H54 (cell line): ENCODE measurements around the gene RAB11FIP4.
"Not testable (repeated sequence)": the region's sequence is repeated elsewhere in the genome, so short reads cannot be mapped to it uniquely, and the experiment has no call there.

ENCODE experiments used
- DNase-seq: peaks from one replicate; pipeline ENCODE4 v3.0.0; 2011; ENCODE audit warnings: low spot score, mixed read lengths; ENCODE audit not compliant: insufficient read length
- FAIRE-seq: peaks from 3 replicates; lab custom pipeline; 2011; peaks lifted over from hg19 to GRCh38; lab: Jason Lieb, UNC
- POLR2A ChIP-seq: IDR thresholded peaks from 2 replicates; pipeline ENCODE4 v1.6.1; 2011; ENCODE audit warnings: low read depth, mild to moderate bottlenecking, low read length

RAB11FIP4 gene, protein sequence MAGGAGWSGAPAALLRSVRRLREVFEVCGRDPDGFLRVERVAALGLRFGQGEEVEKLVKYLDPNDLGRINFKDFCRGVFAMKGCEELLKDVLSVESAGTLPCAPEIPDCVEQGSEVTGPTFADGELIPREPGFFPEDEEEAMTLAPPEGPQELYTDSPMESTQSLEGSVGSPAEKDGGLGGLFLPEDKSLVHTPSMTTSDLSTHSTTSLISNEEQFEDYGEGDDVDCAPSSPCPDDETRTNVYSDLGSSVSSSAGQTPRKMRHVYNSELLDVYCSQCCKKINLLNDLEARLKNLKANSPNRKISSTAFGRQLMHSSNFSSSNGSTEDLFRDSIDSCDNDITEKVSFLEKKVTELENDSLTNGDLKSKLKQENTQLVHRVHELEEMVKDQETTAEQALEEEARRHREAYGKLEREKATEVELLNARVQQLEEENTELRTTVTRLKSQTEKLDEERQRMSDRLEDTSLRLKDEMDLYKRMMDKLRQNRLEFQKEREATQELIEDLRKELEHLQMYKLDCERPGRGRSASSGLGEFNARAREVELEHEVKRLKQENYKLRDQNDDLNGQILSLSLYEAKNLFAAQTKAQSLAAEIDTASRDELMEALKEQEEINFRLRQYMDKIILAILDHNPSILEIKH

DNA sequence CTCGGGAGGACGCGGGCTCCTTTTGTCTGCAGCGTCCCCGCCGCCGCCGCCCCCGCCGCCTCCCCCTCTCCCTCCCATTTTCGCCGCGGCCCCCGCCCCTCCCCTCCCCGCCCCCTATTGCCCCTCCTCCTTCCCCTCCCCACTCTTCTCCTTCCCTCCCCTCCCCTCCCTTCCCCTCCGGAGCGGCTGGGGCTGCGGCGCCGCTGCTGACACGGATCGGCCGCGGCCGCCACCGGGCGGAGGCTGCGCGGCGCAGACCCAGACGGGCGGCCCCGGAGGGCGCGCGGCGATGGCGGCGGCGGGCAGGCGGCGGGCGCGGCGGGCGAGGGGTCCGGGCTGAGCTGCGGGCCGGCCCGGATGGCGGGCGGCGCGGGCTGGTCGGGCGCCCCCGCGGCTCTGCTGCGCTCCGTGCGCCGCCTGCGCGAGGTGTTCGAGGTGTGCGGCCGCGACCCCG is at the start of gene RAB11FIP4:
Gene RAB11FIP4 (plus strand): TSS at position 180 of the 454 bp plus-strand sequence. CDS start 178 bp downstream, at position 358.
- DNase-seq = no peak
- no peak for FAIRE-seq
- no peak for TF ChIP-seq POLR2A

DNA sequence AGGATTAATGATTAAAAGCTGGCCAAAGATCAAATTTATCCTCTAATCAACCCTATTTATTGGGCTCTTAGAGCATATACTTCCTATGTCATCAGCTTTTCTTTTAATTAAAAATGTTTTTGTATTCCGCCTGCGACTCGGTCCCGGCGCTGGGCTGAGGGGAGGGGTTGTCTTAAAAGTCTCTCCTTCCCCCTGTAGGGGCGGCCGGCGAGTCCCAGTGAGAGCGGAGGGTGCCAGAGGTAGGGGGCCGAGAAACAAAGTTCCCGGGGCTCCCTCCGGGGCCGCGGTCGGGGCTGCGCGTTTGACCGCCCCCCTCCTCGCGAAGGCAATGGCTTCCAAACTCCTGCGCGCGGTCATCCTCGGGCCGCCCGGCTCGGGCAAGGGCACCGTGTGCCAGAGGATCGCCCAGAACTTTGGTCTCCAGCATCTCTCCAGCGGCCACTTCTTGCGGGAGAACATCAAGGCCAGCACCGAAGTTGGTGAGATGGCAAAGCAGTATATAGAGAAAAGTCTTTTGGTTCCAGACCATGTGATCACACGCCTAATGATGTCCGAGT is 46.2 kb upstream of the RAB11FIP4 start:
- not testable (repeated sequence) for DNase-seq, FAIRE-seq

- FAIRE-seq (no peak), DNase-seq (no peak)
- no peak for TF ChIP-seq POLR2A
Observed at GRCh38 chr17:31349454-31349853, 42.0 kb upstream of the RAB11FIP4 start.

- FAIRE-seq (no peak), DNase-seq (no peak)
- no peak for TF ChIP-seq POLR2A
Observed at GRCh38 chr17:31355935-31356334, 35.5 kb upstream of the RAB11FIP4 start.

- FAIRE-seq (no peak), DNase-seq (no peak)
- no peak for TF ChIP-seq POLR2A
Observed at GRCh38 chr17:31357091-31357490, 34.4 kb upstream of the RAB11FIP4 start.

GRCh38 chr17:31357839-31358394 is 33.6 kb upstream of the RAB11FIP4 start:
- FAIRE-seq (no peak), DNase-seq (no peak)

GRCh38 chr17:31364012-31364411 is 27.5 kb upstream of the RAB11FIP4 start:
- no peak for DNase-seq
- no peak for TF ChIP-seq POLR2A
- no peak for FAIRE-seq

More at GRCh38 chr17:31357839-31358394, 33.6 kb upstream of the RAB11FIP4 start:
- TF ChIP-seq POLR2A = no peak

DNA sequence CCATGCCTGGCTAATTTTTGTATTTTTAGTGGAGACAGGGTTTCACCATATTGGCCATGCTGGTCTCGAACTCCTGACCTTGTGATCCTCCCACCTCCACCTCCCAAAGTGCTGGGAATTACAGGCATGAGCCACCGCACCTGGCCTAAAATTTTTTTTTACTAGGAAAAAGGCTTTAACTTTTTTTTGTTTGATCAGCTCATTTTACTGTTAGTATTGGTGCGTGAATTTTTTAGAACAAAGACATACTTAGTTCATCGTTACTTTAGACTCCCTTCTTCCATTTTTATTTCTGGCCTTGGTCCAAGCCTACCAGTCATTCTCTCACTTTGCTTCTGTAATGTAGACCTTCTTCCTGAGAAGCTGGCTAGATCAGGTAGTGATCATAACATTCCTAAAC is 25.4 kb upstream of the RAB11FIP4 start:
- no peak for TF ChIP-seq POLR2A
- DNase-seq = no peak
- no peak for FAIRE-seq

DNA sequence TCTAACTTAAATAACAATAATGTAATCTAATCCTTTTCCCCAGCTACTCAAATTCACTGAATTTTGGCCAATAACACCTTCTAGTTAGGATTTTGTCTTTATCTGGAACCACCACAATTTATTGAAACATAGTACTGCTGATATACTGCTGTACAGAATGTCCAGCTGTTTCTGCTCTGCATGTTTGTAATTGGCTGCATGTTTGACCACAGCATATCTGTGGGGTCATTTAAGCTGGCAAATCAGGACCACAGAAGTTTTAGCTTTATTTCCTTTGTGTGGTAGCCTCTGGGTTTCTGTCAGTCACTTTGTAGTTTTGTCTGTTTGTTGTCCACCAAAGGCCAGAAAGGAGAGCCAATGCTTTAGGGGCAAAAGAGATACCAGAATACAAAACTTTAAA is 22.2 kb upstream of the RAB11FIP4 start:
- TF ChIP-seq POLR2A = no peak
- FAIRE-seq (no peak), DNase-seq (no peak)

GRCh38 chr17:31371511-31372097 is 19.9 kb upstream of the RAB11FIP4 start:
- no peak for TF ChIP-seq POLR2A
- no peak for FAIRE-seq
- DNase-seq = no peak

DNA sequence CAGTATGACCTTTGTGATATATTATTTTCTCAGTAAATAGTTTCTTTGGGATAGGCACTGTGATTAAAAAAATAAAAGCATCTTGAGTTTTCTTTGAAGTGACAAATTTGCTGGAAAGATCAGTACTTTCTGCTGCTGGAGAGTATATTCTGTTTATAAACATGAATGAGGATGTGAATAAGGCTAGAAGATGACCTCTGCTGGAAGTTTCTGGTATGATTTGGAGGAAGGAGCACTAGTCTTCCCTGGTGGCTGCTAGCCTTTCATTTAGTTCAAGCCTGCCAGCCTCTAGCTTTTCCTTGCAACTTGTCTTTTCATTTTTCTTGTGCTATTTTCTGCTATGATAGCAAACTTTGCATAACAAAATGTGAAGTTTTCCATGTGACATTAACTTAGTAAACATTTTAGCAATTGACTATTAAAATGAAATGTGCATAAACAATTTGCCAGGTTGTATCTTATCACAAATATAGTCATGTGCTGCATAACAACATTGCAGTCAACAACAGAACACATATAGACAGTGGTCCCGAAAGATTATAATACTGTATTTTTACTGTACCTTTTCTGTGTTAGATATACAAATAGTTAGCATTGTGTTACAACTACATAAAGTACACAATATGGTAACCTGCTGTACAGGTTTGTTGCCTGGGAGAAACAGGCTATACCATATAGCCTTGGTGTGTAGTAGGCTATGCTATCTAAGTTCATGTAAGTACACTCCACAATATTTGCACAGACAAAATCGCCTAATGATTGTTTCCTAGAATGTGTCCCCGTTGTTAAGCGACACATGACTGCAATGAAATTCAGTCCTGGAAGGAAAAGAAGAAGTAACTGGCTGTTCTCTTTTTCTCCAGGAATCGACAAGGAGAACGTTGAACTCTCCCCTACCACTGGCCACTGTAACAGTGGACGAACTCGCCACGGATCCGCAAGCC is 18.1 kb upstream of the RAB11FIP4 start:
- TF ChIP-seq POLR2A = no peak
- FAIRE-seq = no peak
- DNase-seq = no peak

DNA sequence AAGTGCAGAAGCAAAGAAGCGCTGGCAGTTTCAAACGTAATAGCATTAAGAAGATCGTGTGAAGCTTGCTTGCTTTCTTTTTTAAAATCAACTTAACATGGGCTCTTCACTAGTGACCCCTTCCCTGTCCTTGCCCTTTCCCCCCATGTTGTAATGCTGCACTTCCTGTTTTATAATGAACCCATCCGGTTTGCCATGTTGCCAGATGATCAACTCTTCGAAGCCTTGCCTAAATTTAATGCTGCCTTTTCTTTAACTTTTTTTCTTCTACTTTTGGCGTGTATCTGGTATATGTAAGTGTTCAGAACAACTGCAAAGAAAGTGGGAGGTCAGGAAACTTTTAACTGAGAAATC is 17.4 kb upstream of the RAB11FIP4 start:
- no peak for TF ChIP-seq POLR2A
- no peak for FAIRE-seq
- DNase-seq = no peak

DNA sequence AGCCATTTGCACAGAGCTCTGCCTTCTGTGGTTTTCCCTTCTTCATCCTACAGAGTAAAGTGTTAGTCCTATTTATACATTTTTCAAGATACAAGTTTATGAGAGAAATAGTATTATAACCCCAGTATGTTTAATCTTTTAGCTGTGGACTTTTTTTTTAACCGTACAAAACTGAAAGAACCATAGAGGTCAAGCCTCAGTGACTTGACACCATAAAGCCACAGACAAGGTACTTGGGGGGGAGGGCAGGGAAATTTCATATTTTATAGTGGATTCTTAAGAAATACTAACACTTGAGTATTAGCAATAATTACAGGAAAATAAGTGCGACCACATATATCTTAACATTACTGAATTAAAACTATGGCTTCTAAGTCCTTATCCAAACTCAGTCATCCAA is 17.0 kb upstream of the RAB11FIP4 start:
- no peak for TF ChIP-seq POLR2A
- DNase-seq = no peak
- FAIRE-seq = no peak
